ENCODE results near the gene GPR119.
"Not testable (repeated sequence)": the region's sequence is repeated elsewhere in the genome, so short reads cannot be mapped to it uniquely, and the experiment has no call there.

Gene GPR119

DNA sequence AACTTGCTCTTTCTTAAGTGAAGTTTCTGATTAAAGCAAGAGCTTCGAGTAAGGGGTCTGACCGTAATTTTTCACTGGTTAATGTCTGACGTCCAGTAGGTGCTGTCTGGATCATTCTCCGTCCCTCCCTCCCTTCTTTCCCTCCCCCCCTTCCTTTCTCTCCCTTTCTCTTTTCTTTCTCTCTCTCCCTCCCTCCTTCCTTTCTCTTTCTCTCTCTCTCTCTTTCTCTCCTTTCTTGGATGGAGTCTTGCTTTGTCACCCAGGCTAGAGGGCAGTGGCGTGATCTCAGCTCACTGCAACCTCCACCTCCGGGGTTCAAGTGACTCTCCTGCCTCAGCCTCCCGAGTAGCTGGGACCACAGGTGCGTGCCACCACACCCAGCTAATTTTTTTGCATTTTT lies 46.6 kb downstream of the GPR119 start:
- H3K36me3 ChIP-seq (ENCODE audit: insufficient read depth, low read depth, low read length); H3K4me1 ChIP-seq (ENCODE audit: insufficient read depth, low read length); H3K27me3 ChIP-seq (ENCODE audit: insufficient read depth, low read length); H3K27ac ChIP-seq (ENCODE audit: low read length); H3K9me3 ChIP-seq (ENCODE audit: insufficient read depth, low read depth, low read length): not testable (repeated sequence)
- peak overlapping the region; percentile 83; the same call in 1 of the 2 replicates for H3K4me3 ChIP-seq (ENCODE audit: low read length)
- peak overlapping the region; percentile 81; the same call in 1 of the 2 replicates for H3K9ac ChIP-seq (ENCODE audit: low read depth, low read length)

GRCh38 chrX:130336531-130336930 lies 48.9 kb downstream of the GPR119 start:
- Histone ChIP-seq H3K27ac (ENCODE audit: low read length) (no peak overlapping the region), H3K4me3 (ENCODE audit: low read length) (no peak overlapping the region), H3K27me3 (ENCODE audit: insufficient read depth, low read length) (no peaks in the 10 kb centered on the region), H3K9ac (ENCODE audit: low read depth, low read length) (no peak overlapping the region), H3K4me1 (ENCODE audit: insufficient read depth, low read length) (no peaks in the 10 kb centered on the region; the same call in 1 of the 2 replicates), H3K9me3 (ENCODE audit: insufficient read depth, low read depth, low read length) (no peaks in the 10 kb centered on the region), H3K36me3 (ENCODE audit: insufficient read depth, low read depth, low read length) (no peaks in the 10 kb centered on the region)
